Stimulated activated CD4-positive, alpha-beta T cell treated with anti-CD3 and anti-CD28 coated beads, Interleukin-2, amount 100 ng/mL, for 4 hours (primary cell): Measurements from ENCODE around the gene HMGXB3.
"Not testable (repeated sequence)": the region's sequence is repeated elsewhere in the genome, so short reads cannot be mapped to it uniquely, and the experiment has no call there.

Experiments
- DNase-seq: peaks from one replicate; pipeline ENCODE4 v3.0.0-alpha.2; 2020; ENCODE audit warnings: low read depth

The HMGXB3 gene

GRCh38 chr5:150068961-150069645, 68.6 kb downstream of the HMGXB3 start:
- DNase-seq = no peak

DNA sequence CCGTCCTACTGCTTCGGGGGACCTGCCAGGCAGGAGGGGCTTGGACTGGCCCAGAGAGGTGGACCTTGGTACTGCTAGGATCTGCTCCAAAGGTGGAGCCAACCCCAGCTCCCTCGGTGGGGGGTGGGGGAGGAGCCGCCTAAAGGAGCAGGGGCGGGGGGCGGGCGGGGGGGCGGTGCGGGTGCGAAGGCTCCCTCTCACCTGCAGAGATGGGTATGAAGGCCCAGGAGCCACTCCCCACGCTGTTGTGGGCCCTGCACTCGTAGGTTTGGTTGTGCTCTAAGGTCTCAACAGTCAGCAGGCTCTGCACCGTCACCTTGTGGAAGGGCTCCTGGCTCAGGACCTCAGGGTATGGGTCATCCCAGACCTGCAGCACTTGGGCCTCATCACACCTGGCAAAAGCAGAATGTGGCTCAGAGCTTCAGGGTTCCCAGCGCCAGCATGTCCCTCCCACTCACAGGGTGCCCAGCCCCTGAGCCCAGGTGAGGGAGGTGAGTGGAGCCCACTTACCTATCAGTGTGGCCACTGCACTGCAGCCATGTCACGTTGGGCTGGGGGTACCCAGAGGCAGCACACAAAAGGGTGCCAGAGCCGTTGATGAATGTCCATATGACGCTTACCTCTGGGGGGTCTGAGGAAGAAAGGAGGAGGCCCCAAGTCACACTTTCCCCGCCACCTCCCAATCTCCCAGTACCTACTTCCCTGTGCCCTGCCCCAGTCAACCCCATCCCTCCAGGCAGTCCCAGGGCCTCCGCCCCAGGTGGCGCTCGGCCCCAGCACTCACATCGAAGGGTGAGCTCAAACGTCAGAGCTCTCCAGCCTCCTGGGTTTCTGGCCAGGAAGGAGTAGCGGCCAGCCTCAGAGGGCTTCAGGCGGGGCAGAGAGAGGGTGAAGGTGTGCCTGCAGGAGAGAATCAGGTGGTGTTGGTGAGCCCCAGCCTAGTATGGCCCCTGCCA, 69.4 kb downstream of the HMGXB3 start:
- no peak for DNase-seq

- no peak for DNase-seq
These were observed 70.3 kb downstream of the HMGXB3 start for GRCh38 chr5:150070821-150071220.

DNA sequence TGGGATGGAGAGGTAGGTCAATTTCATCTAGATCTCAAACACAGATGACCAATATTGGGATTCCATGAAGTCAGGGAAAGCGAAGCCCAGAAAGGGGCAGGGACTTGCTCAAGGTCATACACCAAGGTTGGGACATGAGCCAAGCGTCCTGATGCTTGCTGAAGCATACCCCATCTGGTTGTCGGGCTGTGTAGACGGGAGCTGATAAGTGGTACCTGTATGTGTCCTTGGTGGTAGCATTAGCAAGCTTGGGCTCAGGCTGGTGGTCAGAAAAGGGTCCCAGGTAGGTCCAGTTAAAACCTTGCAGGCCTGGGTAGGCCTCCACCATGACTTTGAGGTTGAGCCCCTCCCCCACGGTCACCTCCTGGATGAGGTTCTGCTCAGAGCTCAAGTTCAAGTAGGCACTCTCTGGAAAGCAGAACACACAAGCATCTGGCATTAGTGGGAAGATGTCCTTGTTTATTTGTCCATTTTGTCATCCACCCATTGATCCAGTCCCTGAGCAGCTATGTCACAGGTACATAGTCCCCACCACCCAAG, 72.6 kb downstream of the HMGXB3 start:
- no peak for DNase-seq

DNA sequence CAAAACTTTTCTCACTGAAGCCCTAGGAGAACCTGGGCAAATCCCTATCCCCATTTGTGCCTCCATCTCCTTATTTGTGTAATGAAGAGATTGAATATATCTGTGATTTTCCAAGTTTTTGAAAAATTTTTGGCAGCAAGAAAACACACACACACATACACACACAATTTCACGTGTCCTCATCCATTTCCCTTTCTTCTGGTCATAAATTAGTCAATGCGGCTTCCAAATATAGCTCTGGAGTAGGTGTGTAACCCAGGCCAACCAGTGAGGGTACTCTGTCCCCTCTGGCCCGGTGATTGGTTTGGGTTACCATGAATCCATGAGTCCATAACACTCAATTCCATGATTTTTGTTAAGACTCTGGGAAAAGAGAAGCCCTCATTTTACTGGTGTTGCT, 73.1 kb downstream of the HMGXB3 start:
- DNase-seq = no peak

GRCh38 chr5:150075233-150075632, 74.7 kb downstream of the HMGXB3 start:
- DNase-seq = no peak

DNA sequence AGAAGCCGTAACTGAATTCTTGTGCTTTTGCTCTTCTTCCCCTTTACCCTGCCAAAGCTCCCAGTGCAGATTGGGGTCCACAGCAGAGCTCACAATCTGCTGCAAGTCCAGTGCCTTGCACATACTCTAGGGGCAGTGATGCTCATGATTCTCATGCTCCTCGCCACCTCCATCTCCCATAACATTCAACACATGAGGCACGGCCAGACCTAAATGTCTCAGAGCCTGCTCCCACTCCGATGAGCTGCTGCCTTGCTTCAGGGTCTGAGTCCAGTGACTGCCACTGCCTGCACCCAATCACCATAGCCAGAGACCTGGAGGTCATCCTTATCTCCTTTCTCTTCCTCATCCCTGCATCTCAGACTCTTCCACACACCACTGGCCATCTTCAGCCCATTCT, 75.3 kb downstream of the HMGXB3 start:
- DNase-seq = no peak

- no peak for DNase-seq
These were observed 76.5 kb downstream of the HMGXB3 start for GRCh38 chr5:150077060-150077459.

GRCh38 chr5:150077996-150078801, 77.7 kb downstream of the HMGXB3 start:
- DNase-seq = no peak

GRCh38 chr5:150078802-150079689, 78.5 kb downstream of the HMGXB3 start:
- DNase-seq = no peak

DNA sequence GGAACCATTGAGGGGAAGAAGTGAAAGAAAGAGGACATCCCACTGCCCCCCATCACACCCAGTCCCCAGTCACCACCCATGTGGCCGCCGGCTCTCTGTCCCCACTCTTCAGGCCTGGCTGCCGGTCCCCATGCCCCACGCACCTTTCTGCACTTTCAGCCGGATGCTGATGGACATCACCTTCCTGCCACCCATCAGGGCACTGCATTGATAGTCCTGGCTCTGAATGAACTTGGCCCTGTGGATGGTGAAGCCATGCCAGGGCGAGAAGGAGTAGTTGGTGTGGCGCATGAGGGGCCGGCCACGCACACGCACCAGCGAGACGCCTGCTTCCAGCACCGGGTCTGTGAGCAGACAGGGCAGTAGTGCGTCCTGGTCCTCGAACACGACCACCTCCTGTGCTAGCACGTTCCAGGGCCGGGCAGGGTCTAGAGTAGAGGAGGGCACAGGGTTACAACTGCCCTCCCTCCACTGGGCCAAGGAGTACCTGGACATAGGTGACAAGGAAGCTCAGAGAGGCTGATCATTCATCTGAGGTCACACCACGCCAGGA, 79.4 kb downstream of the HMGXB3 start:
- DNase-seq = no peak

DNA sequence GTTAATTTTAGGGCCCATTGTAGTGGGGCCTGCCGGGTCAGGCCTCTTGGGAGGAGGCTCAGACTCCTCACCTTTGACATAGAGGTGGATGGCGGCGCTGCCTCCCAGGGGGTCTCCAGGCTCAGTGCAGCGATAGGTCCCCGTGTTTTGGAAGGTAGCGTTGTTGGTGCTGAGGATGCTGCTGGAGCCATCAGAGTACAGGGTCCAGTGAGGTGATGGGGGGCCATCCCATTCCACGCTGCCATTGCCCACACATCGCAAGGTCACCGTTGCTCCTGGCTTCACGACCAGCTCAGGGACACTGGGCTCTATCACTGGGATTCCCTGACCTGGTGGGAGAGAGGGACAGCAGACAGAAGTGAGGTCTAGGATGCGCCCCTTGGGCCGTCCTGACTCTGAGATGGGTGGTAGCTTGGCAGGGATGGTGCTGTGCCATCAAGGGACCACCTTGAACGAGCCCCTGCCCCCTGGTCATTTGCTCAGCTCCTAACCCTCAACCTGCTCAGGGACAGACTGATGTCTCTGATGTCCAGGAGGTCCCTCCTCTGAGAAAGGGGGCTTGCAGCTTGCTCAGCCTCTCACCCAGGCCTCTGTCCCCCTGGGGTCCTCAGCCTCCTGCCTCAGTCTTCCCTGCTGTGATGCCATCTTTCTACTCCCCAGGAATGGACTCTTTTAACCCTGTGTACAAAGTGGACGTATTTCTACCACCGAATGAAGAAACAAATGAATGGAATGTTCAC, 80.3 kb downstream of the HMGXB3 start:
- no peak for DNase-seq

- DNase-seq = no peak
These were observed 81.2 kb downstream of the HMGXB3 start for GRCh38 chr5:150081541-150082283.

DNA sequence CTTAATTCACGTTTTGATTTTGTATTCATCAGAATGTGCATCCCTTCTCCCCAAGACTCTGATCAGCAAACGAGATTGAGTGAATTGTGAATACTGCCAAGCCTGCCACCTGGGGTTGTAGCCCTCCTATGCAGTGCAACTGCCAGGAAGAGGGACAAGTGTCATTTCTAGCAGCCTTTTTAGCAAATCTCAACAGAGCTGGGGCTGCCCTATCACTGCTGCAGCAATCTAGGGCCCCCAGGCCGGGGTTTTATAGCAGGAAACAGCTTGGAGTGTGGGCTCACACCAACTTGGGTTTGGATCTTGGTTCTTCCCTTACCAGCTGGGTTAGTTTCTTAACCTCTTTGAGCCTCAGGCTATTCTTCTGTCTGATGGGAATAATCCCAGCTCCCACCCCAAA, 81.8 kb downstream of the HMGXB3 start:
- no peak for DNase-seq

- no peak for DNase-seq
These were observed 82.3 kb downstream of the HMGXB3 start for GRCh38 chr5:150082889-150083288.

DNA sequence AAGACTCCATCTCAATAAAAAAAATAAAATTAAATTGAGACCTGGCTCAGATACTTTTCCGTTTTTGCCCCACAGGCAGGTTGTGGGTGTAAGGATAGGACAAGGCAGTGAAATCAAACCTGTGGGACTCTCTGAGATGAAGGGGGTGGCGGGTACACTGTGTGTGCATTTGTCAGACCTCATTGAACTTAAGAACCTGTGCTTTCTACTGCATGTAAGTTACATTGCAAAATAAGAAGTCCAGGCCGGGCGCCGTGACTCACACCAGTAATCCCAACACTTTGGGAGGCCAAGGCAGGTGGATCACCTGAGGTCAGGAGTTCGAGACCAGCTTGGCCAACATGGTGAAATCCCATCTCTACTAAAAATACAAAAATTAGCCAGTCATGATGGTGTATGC, 84.2 kb downstream of the HMGXB3 start:
- not testable (repeated sequence) for DNase-seq

- DNase-seq = no peak
These were observed 84.8 kb downstream of the HMGXB3 start for GRCh38 chr5:150085191-150085912.

- no peak for DNase-seq
These were observed 85.6 kb downstream of the HMGXB3 start, which contains the start of gene CSF1R for GRCh38 chr5:150085950-150086715. Gene CSF1R, minus strand, starts transcription at chr5:150086554. Its CDS starts 127 bp downstream, at chr5:150086427.
